Measurements from ENCODE around the gene HOMER2. TPM values are rescaled to one million over a fixed set of nuclear protein-coding genes. Genes with fewer than 3 reads are reported as not detected.
"Not testable (repeated sequence)": the region's sequence is repeated elsewhere in the genome, so short reads cannot be mapped to it uniquely, and the experiment has no call there.

Gene HOMER2
- total RNA-seq: 76.7 TPM

DNA sequence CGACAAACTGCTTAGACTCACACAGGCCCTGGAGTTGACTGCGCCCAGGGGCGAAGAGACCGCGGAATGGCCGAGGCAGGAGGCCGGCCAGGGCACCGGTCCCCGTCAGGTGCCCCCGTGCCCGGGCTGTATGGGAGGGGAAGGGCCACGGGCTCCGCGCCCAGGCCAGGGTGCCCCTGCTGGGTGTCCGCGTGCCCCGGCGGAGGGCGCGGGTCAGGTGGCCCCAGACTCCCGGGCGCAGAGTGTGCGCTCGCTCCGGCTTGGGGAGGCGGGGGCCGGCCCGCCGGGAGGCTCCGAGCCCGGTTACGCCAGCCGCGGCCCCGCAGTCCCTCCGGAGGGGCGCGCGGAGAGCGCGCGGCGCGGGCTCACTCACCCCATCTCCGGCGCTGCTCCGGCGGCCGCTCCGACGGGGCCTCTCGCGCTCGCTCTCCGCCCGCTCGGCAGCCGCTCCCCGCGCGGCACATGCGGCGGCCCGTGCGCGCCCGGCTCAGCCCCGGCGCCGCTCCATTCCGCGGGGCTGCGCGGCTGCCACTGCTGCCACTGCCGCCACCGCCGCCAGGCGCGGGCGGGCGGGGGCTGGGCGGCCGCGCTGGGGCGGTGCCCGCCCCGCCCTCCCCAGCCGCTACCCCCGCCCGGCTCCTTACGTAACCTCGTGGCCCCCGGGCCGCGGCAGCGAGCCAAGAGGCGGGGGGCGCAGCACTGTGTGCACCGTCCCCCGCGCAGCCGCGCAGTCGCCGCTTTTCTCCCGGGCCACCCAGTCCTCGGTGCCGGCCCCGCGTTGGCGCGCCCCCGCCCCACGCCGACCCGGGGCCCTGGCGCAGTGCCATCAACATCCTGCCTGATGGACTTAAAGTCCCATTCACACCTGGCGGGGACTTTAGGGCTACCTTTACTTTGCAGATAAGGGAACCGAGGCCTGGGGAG lies at the start of gene HOMER2:
Gene HOMER2, minus strand, starts transcription at position 563 of the 924 bp plus-strand sequence. Its CDS starts 185 bp downstream, at position 378.
- DNase-seq: no peak

DNA sequence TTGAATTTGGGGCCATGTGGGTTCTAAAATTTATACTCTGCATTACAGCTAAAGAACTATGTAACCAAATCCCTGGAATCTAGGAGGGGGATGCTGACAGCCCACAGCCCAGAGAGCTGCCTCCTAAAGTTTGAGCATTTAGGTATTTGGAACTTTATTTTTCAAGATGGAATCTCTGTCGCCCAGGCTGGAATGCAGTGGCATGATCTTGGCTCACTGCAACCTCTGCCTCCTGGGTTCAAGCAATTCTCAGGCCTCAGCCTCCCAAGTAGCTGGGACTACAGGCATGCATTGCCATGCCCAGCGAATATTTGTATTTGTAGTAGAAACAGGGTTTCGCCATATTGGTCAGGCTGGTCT lies 48.1 kb upstream of the HOMER2 start:
- DNase-seq: not testable (repeated sequence)

DNA sequence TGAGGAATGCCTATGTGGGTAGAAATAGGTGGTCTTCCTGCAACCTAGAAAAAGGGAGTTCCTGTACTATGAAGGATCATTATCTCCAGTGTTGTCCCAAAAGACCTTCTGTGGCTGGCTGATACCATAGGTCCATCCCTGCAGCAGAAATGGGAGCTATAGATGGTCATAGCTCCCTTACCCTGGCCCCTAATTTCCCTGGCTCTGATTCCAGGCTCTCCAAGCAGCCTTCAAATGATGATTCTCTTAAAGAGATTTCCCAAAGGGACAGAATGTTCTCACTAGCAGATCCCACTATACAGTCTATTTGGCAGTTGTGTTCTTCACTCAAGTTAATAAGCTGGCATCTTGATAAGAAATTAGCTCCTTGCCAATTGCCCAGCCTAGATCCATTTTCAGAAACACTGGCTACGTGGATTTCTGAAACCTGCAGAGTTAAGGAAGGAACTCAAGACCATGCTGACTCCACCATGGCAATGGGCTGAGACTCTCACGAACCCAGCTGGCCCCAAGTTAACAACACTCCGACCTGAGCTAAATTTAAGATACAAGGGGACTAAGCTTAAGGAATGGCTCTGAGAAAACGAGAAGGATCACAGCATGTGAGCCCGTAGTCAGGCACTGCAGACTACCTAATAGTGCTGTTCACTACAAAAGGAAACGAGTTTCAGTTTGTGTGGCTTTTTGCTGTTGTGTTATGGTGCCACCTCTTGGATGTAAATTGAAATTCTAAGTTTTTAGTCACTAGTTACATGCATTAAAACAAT lies 47.6 kb upstream of the HOMER2 start:
- no peak for DNase-seq

DNA sequence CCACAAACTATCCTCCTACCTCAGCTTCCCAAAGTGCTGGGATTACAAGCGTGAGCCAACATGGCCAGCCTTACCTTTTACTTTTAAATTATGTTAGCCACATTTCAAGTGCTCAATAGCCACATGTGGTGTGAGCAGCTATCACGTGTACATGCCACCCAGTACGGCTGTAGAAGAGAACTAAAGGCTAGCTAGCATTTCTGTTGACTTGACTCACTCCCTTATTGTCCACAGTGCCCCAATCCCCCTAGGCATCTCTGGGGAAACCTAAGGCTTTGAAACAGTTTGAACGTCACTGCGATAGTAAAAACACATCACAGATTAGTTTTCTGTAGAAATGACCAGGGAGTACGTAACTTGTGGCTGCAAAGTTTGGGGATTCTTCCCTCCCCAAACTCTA lies 46.9 kb upstream of the HOMER2 start:
- no peak for DNase-seq

DNA sequence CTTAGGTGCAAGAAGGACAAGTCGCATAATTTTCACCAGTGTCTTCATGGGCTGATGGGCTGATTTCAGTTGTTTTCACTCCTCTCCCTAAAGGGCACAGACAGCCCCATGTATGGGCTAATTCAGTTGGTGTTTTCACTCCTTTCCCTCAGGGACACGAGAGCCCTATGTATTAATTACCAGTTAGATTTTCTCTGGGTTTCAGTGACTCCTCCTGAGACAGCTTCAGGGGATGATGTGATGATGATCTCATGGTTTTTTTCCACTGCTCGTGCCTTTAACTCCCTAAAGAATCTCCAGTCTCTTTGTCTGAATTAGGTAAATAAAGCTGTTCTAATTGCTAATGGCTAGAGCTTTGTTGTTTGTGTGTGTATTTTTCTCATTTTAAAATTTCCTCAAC lies 43.4 kb upstream of the HOMER2 start:
- DNase-seq: no peak

DNA sequence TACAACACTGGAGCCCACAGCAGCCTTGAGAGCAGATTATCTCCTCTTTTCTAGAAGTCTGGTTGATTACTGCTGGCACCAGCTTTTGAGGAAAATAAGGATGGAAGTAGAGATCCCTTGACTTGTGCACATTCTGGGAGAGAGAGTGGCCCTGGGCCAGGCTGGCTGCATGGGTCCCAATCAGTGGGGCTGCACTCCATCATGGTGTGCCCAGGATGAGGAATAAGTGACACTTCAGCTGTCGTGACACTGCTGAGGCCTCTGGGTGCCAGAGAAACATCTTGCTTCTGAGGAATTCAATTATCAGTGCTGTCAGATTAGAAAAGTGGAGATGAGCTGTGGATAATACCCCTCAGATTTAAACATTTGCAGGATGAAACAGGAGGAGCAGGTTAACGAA lies 42.6 kb upstream of the HOMER2 start:
- no peak for DNase-seq

DNA sequence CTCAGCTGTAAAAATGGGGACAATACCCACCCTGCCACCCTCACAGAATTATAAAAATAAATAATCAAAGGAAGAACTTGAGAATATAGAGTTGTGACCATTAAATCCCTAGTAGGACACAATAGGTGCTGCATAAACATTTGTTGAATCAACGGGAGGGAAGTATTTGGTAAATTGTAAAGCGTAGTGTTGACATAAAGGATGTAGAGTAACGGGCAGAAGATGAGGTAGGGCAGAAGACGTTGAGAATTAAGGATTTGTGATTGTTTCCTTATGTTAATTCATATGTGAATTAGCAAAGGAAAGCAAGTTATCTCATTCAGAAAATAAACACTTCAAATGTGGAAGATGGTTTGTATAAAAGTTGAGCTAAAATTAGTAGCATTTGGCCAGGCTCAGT lies 40.6 kb upstream of the HOMER2 start:
- DNase-seq: no peak

DNA sequence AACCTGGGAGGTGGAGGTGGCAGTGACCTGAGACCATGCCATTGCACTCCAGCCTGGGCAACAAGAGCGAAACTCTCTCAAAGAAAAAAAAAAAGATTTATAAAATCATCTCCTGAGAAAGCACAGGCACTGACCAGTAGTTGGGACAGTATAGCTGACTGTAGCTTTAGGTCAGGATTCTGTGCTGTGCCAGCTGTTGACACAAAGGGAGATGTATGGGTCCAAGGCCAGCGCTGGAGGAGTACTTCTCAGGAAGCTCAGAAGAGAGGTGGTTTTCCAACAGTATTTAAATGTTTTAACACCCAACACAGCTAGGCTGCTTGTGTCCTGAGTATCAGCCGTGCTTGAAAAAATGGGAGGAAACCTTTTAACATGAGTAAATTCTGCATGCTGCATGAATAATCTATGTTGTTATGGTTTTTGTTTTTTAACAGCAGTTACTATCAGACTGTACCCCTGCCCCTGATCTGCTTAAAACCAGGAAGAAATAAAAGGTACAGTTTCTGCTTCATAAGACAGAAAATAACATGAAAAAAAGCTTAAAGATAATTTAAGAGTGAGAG lies 40.0 kb upstream of the HOMER2 start:
- DNase-seq: no peak

DNA sequence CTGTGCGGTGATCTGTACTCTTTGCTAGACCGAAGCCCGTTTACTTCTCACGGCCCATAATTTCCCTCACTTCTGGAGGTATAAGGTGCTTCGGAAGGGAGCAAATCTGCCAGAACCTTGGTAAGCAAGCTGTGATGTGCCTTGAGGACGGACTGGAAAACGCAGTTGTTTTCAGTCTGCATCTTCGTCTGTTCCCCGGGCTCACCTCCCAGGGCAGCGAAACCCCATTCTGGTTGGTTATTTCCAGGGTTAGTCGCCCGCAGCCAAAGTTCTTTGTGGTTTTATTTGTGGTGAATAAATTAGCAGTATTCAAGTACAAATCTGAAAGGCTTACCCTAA lies 33.9 kb upstream of the HOMER2 start:
- DNase-seq: no peak

DNA sequence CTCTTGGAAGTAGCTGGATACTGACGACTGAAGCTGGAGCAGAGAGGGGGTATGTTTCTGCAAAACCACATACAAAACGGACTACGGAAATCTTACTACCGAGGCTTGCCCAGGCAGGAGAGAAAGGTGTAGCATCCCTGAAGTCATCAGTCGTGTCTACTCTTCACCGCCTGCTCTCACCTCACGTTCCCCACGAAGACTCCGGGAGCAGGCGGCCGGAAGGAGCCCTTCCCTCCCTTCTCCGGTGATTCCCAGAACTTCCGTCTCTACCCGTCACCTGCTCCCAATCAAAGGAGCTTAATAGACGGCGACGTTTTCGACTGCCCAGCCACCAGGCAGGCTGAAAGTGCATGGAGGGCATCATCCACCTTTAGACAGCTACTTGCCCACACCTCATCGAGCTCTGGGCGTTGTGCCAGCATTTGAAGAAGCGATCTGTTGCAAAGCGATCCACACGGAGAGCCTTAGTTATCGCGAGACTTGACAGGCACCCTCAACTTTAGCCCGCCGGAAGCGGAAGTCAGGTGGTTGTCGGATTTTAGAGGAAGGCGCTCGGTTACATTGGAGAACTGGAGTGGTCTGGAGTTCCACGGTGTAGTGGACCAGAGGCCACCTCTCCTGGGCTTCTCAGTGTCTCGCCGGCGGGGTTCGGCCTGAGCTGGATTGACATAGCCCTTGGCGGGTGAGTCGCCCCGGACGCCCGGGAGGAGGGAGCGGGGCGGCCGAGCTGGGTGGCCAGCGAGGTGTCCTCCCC lies 33.3 kb upstream of the HOMER2 start, which contains the start of gene RAMAC:
Gene RAMAC, plus strand, starts transcription at position 523 of the 754 bp plus-strand sequence. CDS start 2,809 bp downstream, outside the sequence.
- DNase-seq: peak; percentile 93

DNA sequence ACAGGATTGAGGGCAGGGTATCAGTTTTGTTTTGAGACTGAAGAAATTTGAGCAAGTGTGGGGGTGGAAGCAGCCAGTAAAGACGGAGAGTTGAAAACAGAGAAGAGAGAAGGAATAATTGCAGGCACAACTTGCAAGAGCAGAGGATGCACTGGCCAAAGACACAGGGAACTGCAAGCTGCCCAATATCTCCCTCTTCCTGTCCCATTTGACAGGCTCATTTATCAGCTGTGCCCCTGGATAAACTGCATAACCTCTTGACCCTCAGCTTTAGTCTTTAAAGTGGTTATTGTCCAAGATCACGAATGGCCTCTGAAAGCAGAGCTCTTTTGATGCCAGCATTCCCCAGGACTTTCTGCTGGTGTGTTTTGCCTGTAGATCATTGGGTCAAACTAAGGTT lies 28.5 kb upstream of the HOMER2 start:
- DNase-seq: no peak

DNA sequence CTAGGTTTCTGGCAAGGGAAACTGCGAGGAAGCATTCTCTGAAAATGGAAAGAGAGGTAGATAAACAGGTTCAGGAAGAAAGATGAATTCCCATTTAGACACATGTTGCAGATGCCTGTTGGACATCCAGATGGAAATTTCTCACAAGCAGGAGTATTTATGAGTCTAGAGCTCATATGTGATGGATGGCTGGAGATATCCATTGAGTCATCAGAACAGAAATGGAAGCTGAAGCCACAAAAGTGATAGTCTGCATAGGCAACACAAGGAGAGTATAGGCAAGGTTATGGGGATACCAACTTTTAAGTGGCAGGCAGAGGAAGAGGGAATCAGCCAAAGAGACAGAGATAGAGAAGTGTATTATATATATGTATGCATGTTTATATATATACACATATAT lies 27.2 kb upstream of the HOMER2 start:
- DNase-seq: no peak

DNA sequence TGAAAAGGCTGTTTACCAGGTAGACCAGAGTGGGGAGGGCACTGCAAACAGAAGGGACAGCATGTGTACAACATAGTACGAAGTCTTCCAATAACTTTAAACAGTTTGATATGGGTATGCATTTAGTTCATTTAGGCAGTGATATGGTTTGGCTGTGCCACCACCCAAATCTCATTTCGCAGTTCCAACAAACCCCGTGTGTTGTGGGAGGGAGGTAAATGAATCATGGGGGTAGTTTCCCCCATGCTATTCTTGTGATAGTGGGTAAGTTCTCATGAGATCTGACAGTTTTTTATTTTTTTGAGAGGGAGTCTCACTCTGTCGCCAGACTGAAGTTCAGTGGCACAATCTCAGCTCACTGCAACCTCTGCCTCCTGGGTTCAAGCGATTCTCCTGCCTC lies 25.9 kb upstream of the HOMER2 start:
- DNase-seq: no peak

DNA sequence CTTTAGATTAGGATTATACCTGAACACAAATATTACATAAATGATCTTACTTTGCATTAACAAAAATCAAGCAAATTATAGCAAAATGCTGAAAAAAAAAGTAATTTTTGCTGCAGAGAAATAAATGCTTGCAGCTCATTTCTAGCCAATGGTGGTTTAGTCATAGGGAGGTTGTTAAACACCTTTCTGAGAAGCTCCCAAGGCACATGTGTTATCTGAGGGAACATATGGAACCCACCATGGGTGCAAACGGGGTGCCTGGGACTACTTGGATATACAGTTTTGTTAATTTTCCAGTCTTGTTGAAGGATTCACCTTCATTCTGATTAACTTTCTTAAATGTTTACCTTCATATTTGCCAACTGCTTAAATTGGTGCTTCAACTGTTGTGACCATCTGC lies 24.6 kb upstream of the HOMER2 start:
- DNase-seq: no peak

DNA sequence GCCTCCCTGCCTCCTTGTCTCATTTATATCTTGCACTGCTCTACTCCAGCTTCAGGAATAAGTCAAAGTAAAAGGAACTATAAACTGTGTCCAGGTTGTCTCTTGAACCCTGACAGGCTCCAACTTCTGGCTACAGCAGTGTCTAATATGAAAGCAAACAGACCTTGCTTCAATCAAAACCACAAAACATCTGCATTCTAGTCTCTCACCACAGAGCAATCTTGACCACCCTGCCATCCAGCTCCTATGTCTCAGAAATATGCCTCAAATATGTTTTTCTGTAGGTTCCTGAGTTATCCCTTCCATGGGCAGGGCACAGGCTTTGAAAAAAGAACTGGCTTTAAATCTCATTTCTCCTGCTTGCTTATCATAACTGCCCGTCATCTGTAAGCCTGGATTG lies 20.5 kb upstream of the HOMER2 start:
- DNase-seq: no peak

DNA sequence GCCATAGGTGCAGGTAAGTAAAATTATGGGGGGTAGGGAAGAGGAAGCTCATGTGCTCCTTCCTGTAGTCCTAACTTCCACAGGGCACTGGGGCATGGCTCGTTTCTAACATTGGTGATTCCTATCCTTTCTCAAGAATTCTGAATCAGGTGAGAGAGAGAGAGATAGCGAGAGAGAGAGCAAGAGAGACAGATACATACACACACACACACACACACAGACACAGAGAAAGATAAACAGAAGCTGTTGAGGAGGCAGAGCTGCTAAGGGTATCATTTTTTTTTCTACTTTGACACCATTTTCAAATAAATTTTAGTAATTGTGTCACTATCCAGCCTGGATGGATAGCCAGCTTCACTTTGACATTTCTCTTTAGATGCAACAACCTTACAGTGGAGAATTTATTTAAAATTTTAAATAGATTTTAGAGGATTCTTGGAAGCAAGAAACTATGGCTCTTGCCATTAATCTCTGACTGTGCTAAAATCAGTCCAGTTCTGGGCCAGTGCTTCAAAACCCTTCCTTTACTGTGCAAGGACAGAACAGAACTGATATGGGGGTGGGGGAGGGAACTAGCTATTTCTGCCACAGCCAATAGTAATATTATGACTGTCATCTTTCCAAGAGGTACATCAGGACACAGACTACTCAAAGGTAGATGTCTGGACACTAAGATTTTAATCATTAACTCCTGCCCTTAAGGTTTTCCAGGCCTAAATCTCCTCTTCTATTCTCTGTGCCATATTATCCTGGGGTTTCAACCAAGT lies 18.9 kb upstream of the HOMER2 start:
- no peak for DNase-seq

DNA sequence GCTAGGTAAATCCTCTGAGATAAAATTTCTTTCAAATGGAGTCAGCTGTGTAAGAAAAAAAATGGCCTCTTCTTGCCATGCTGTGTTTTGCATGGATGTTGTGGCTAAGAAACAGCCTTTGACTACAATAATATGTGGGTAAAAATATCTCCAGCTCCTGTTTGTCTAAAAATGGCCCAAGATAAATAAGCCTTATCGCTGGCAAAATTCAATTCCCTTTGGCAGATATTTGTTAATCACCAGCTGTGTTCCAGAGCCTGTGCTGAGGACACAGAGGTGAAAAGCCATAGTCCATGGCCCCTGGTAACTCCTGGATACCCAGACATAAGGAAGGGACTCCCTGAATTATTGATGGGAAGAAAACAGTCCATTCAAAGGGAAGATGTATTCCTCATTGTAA lies 18.2 kb upstream of the HOMER2 start:
- DNase-seq: no peak

DNA sequence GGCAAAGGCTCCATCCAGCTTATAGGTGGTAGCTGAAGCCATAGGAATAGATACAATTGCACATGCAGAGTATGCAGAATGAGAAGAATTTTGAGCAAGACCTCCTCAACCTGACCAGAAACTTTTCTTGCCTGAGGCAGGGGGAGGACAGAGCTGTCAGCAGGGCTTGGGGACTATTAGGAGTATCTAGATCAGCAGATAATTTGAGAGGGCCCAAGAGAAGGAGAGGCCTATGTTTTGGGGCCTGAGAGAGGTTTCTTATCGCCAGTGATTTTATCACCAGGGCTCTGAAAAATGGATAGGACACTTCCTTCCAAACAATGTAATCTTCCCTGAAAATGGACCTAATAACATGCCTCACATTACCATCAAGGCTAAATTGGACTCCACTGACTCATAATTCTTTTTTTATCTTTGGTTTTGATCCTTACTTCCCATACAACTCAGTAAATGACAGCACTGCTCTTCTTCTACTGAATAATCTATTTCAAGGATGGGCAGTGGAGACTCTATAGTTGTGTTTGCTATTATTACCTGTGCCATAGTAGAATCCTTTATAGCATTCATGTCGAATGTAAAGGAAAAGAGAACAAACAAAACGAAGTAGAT lies 17.7 kb upstream of the HOMER2 start:
- no peak for DNase-seq

DNA sequence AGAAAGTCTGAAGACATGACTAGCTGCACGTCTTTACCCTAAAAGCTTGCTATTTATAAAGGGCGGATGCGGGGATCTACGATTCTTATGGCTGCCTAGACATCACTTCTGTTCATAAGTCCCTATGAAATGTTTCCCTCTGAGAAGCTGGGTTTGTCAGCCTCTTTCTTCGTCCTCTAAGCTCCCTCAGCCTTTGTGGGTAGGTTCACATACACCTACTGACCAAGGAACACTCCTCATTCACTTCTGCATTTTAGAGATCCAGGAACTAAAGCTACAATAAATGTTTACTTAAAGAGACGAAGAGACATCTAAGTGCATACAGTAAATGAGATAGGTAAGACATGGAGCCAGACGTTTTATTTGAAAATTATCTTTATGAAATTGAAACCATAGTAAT lies 16.8 kb upstream of the HOMER2 start:
- no peak for DNase-seq

DNA sequence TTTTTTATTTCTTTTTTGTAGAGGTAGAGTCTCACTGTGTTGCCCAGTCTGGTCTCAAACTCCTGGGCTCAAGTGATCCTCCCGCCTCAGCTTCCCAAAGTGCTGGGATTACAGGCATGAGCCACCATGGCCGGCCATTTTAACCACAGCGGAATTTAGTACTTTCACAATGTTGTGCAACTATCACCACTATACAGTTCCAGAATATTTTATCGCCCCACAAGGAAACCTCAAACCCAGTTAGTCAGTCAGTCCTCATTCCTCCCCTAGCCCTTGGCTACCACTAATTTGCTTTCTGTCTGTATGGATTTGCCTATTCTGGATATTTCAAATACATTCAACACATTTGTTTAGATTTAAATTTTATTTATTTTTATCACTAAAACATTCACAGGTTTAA lies 15.5 kb upstream of the HOMER2 start:
- no peak for DNase-seq

DNA sequence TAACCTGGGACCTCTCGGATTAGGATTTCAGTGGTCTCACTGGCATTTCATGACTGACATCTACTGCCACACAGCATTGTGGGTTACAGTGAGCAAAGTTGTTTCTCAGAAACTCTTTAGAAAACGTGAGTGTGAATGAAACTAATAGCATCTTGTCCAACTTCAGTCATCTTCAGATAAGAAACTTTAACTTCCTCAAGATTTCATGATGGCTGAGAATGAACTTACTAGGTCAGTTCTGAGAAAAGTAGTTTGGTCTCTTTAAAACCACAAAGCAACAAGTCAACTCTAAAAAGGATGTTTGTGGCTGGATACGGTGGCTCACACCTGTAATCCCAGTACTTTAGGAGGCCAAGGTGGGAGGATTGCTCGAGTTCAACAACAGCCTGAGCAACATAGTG lies 14.2 kb upstream of the HOMER2 start:
- no peak for DNase-seq
